GM18909 (cell line): ENCODE measurements around the gene STPG4.
A peak's percentile ranks its signal among the peaks of the same experiment; 100 is the strongest.

ENCODE experiments used
- ATAC-seq: cut with Tn5 transposase; IDR thresholded peaks from one replicate; pipeline ENCODE4 v1.9.1; 2021; ENCODE audit warnings: mild to moderate bottlenecking; ENCODE audit not compliant: unreplicated experiment, poor library complexity

Gene STPG4

GRCh38 chr2:47075361-47076125 lies 79.6 kb downstream of the STPG4 start:
- ATAC-seq, result no peak

DNA sequence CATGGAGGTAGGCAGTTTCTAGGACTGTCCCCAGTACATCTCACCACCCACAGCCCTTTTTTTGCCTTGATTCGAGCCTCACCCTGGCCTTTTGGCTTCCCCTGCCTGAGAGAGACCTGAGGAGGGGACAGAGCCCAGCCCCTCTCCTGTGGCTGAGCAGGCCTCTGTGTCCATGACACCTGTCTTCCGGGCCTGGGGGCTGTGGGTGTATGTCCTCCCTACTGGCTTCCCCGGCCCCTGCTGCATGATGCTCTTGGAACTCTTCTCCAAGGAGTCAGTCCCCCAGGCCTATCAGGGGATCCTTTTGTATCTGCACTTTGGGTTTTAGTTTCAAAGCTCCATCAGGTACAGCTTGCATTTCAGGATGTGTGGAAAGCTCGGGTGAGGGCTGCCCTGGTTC lies 80.4 kb downstream of the STPG4 start:
- no peak for ATAC-seq

GRCh38 chr2:47073641-47074040 lies 81.5 kb downstream of the STPG4 start:
- ATAC-seq, result no peak

- ATAC-seq, result no peak
Observed at GRCh38 chr2:47073217-47073616, 81.9 kb downstream of the STPG4 start.

- no peak for ATAC-seq
Observed at GRCh38 chr2:47072728-47073191, 82.3 kb downstream of the STPG4 start.

- ATAC-seq, result peak; percentile 5
Observed at GRCh38 chr2:47072018-47072691, 83.0 kb downstream of the STPG4 start.

DNA sequence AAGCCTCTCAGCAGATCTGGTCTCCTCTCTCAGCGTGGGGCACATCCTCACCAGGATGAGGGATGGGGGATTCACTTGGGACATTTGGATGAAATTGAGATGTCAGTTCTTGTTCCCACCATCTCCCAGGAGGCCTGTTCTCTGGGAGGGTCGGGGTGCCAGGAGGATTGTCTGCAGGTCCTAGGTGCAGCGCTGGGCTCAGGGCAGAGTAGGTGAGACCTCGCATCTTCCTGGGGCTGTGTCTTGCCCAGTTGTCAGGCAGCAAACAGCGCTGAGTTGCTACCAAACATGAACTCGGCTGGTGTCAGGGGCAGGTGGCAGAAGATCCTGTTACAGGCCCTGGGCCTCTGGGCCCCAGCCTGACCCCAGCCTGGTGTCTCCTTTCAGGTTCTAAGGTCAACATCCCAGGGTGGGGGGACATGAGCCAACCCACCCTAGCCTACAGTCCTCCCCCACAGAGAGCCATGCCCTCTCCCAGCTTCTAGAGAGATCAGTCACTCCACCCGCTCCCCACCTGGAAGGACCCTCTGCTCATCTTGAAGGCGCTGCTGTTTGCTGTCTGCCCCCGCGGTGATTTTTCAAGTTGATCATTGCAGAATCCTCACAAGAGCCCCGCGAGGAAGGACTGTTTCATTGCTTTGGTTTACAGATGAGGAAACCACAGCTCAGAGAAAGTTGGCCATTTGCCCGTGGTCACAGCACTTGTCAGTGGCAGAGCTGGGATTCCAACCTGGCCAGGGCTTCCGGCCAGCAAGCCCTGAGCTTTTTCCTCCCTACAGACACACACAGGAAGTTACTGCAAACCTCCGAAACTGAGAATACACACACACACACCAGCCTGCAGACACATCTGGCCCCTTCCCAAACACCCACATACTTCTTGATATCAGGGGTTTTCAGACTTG lies 83.9 kb downstream of the STPG4 start:
- peak; percentile 83 for ATAC-seq

DNA sequence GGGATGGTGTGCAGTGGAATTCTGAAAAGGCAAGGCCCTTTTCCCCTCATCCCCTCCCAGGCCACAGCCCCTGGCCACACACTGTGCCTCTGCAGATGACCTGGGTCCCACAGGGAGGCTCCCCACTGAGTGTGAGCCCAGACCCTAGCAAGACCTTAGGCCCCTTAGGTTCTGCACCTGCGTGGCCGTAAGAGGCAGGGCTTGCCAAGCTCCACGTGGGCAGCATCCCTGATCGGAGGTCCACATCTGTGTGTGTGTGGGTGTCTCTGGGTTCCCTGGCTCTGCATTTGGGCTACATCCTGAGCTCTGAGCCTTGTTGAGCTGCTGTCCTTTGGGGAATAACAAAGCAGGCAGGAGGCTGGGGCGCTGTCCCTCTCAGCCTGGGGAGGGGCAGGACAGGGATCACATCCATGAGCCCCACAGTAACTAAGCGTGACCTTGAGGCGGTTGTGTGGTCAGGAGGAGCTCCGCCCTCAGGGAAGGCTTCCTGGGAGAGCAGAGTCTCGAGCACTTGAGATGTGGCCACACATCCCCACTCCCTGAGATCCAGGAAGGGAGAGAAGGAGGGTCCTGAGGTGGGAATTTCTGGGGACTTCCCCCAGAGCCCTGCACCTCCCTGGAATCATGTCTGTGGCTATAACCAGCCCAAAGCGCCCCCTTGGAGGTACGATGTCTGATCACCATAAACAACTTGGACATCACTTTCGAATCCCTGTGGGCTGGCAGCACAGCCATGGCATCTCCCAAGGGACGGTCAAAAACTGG lies 84.8 kb downstream of the STPG4 start:
- ATAC-seq, result no peak

GRCh38 chr2:47069628-47070154 lies 85.4 kb downstream of the STPG4 start:
- no peak for ATAC-seq

GRCh38 chr2:47068981-47069627 lies 86.0 kb downstream of the STPG4 start:
- no peak for ATAC-seq

- no peak for ATAC-seq
Observed at GRCh38 chr2:47067788-47068407, 87.2 kb downstream of the STPG4 start.

DNA sequence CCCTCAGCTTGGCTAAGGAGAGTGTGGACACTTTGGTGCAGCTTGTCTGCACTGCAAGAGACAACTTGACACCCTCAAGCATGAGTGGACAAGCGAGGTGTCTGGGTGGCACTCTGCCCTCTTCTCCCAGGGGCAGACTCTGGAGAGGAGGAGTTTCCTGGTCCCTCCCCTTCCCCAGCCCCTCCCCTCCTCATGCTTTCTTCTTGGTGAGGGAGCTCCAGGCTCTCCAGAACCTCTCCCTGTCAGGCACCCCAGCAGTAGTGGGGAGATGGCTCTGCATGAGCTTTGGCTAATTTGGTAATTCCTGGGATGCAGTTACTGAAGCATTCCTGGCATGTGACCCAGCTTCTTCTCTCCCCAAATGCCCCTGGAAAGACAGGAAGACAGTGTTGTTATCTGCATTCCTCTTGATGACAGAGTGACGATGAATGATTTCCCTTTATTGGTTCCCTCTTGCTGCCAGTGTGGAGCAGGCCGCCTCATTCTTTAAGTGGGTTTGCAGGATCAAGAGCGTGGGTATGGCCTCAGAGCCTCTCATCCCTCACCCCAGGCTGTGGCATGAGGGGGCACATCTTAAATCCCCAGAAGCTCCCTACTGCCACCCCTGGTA lies 89.2 kb downstream of the STPG4 start:
- no peak for ATAC-seq

DNA sequence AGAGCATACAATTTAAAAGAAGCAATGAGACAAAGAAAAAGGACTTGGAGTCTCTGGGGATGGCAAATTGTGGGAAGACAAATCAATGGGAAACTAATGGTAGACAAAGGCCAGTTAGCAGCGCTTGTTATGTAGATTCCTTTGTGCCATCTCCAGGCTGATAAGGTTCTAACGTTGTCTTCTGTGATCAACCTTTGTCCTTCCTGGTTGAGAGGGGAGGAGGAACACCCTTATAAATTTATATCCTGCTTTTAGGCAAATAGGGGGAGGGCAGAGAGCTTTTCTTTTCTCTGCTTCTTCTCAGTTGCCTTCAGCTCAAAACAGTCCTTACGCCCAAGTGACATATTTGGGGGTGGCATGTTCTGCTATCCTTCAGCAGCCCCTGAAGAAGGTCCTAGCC lies 89.8 kb downstream of the STPG4 start:
- no peak for ATAC-seq

GRCh38 chr2:47064106-47064505 lies 91.0 kb downstream of the STPG4 start:
- no peak for ATAC-seq

- no peak for ATAC-seq
Observed at GRCh38 chr2:47063538-47063930, 91.6 kb downstream of the STPG4 start.

DNA sequence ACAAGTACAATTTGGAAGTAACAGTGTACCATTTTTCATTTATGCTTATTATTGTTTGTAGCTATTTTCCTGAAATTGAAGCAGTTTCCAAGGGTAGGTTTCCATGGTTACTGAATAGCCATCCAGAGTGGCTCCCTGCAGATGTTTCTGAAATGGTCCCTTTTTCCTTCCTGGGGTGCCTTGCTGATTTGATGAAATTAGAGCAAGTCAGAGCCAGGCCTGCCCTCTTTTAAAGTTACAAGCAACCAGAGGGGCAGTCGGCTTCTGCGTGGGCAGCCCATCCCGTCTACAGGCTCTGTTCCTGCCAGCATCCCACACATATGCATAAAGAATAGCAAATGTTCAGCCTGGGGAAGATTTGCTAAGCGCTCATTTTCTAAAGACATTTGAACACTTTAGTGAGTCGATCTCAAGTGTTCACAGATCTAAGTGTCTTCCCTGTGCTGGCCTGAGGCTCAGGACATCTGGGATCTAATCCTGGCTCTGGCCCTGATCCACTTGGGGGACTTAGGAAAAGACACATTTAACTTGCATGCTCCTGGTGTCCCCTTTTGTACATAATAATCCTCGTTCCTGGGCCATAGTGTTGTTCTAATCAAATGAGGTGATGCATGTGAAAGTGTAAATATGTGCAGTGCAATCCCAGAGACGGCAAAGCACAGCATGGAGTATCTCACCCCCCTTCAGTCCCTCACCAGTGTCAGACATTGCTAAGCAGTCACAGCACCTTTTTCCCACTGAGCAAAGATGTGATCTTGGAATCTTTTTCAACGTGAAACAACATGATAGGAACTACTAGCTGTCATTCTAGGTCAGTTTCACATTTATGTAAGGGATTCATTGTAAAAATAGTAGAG lies 92.2 kb downstream of the STPG4 start:
- ATAC-seq, result no peak

DNA sequence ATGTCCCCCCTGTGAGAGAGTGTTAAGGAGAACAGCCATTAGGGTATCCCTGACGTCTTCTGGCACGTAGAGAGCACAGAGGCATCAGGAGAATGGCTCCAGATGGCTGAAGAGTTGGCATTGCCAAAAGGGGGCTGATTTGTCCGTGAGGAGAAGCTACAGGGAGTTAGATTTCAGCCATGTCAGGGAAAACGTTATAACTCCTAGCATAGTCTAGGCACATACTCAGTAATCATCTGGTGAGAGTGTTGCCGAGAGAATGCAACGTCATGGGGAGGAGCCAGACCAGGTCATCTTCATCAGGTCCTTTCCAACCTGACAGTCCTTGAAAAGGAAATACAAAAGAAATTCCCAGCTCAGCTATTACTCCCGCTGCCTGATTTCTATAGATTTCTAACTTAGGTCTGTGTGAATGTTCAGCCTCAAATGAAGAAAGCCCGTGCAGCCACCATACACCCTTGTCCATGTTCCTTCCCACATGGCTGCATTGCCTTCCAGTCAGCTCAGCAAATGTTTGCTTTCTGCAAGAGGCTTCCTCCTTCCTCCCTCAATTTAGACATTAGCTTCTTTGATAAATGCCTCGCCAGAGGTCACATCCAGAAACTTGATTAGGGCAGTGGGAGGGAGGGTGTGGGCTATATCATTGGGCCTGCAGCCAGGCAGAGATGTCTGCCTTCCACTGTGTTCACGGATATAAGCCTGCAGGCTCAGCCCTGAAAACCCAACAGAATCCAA lies 93.0 kb downstream of the STPG4 start:
- no peak for ATAC-seq
